Thyroid gland (tissue), 4 donors: ENCODE data around the gene SLC51B.
"Not testable (repeated sequence)": the region's sequence is repeated elsewhere in the genome, so short reads cannot be mapped to it uniquely, and the experiment has no call there.

ENCODE experiments used
- CTCF ChIP-seq, 6 experiments: fragments of 200-600 bp in 3 of 6; fragments of 450-650 bp in 3 of 6; sonication (generic) in 3 of 6; IDR thresholded peaks; one replicate each; pipeline ENCODE4 v1.5.1; 2016 to 2019; ENCODE audit warnings: antibody characterized with exemption in 6 of 6, mild to moderate bottlenecking in 2 of 6, inconsistent platforms in 1 of 6, moderate library complexity in 1 of 6
- POLR2A ChIP-seq, 2 donors: fragments of 450-650 bp; IDR thresholded peaks; one replicate each; pipeline ENCODE4 v1.6.1; 2017; ENCODE audit warnings: antibody characterized with exemption in 2 of 2, mild to moderate bottlenecking in 2 of 2, moderate library complexity in 1 of 2

- TF ChIP-seq CTCF, POLR2A (IDR thresholded peaks at IDR 0.05): not testable (repeated sequence)
These were observed 54.6 kb downstream of the SLC51B start for GRCh38 chr15:65099801-65100200.
